GM19023 (cell line): ENCODE measurements around the gene FBXW8.

Experiments used
- ATAC-seq: cut with Tn5 transposase; IDR thresholded peaks from one replicate; pipeline ENCODE4 v1.9.1; 2021; ENCODE audit warnings: mild to moderate bottlenecking, moderate library complexity; ENCODE audit not compliant: unreplicated experiment

FBXW8 gene

GRCh38 chr12:116910645-116911451 is at the start of gene FBXW8:
Gene FBXW8 (plus strand): TSS chr12:116910950. CDS start chr12:116911038, 88 bp downstream.
- peak; percentile 91 for ATAC-seq

GRCh38 chr12:116861320-116861719 is 49.4 kb upstream of the FBXW8 start:
- ATAC-seq: peak; percentile 78

GRCh38 chr12:116862167-116862566 is 48.6 kb upstream of the FBXW8 start:
- ATAC-seq: no peak

- ATAC-seq: no peak
Measured at GRCh38 chr12:116863275-116863767, 47.4 kb upstream of the FBXW8 start.

GRCh38 chr12:116864371-116865160 is 46.2 kb upstream of the FBXW8 start:
- no peak for ATAC-seq

- ATAC-seq: no peak
Measured at GRCh38 chr12:116867523-116867922, 43.2 kb upstream of the FBXW8 start.

- ATAC-seq: no peak
Measured at GRCh38 chr12:116870306-116870705, 40.4 kb upstream of the FBXW8 start.

- ATAC-seq: no peak
Measured at GRCh38 chr12:116874324-116874995, 36.3 kb upstream of the FBXW8 start.

GRCh38 chr12:116876151-116876869 is 34.4 kb upstream of the FBXW8 start:
- ATAC-seq: no peak

GRCh38 chr12:116878567-116879508 is 31.9 kb upstream of the FBXW8 start:
- ATAC-seq: no peak

GRCh38 chr12:116879509-116880212 is 31.1 kb upstream of the FBXW8 start:
- no peak for ATAC-seq

GRCh38 chr12:116880213-116880816 is 30.4 kb upstream of the FBXW8 start:
- ATAC-seq: no peak

- no peak for ATAC-seq
Measured at GRCh38 chr12:116880817-116881324, 29.9 kb upstream of the FBXW8 start.

GRCh38 chr12:116881325-116881876 is 29.3 kb upstream of the FBXW8 start, which contains the start of gene HRK:
Gene HRK (minus strand): TSS chr12:116881441. CDS start chr12:116881307, 134 bp downstream.
- no peak for ATAC-seq

GRCh38 chr12:116881877-116882507 is 28.8 kb upstream of the FBXW8 start:
- ATAC-seq: no peak

- no peak for ATAC-seq
Measured at GRCh38 chr12:116882742-116883141, 28.0 kb upstream of the FBXW8 start.

- ATAC-seq: no peak
Measured at GRCh38 chr12:116884871-116885270, 25.9 kb upstream of the FBXW8 start.
